BLaER1 (cell line): ENCODE results near the gene ENOPH1.

Experiments
- H3K27ac ChIP-seq: shearing (Covaris generic); formaldehyde crosslinking; 2 replicates; pipeline ENCODE4 v1.8.1; 2022
- H3K27me3 ChIP-seq: shearing (Covaris generic); formaldehyde crosslinking; 2 replicates; pipeline ENCODE4 v1.8.1; 2022
- H3K36me3 ChIP-seq: shearing (Covaris generic); formaldehyde crosslinking; 2 replicates; pipeline ENCODE4 v1.8.1; 2022
- H3K4me1 ChIP-seq: shearing (Covaris generic); formaldehyde crosslinking; 2 replicates; pipeline ENCODE4 v1.8.1; 2022
- H3K4me2 ChIP-seq: shearing (Covaris generic); formaldehyde crosslinking; 2 replicates; pipeline ENCODE4 v1.8.1; 2022
- H3K4me3 ChIP-seq: shearing (Covaris generic); formaldehyde crosslinking; 2 replicates; pipeline ENCODE4 v1.8.1; 2022
- H3K9ac ChIP-seq: shearing (Covaris generic); formaldehyde crosslinking; 2 replicates; pipeline ENCODE4 v1.8.1; 2022
- H3K9me3 ChIP-seq: shearing (Covaris generic); formaldehyde crosslinking; 2 replicates; pipeline ENCODE4 v1.8.1; 2022
- H4K20me1 ChIP-seq: shearing (Covaris generic); formaldehyde crosslinking; 2 replicates; pipeline ENCODE4 v1.8.1; 2022
- Cebpa-rat ChIP-seq: shearing (Covaris generic); IDR thresholded peaks from 2 replicates; pipeline ENCODE4 v1.8.1; 2022

The ENOPH1 gene

DNA sequence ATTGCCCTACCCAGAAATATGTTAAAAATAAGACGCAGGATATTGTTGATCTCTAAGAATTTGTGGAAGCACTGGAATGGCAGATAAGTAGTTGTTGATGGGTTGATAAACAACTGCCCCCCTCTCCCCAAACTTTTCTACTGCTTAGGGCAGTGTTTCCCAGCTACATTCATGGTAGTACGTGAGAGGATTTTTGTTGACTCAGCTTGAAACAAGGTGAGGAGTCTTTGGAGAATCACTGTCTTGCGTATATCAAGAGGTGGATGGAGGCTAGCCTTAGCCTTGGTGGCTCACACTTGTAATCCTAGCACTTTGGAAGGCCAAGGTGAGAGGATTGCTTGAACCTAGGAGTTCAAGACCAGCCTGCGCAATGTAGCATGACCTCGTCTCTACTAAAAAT is 5.7 kb downstream of the ENOPH1 start:
- H3K4me2 ChIP-seq, result no peak overlapping the region
- no peak for TF ChIP-seq Cebpa-rat
- H3K4me3 ChIP-seq, result no peak overlapping the region
- peaks cover 78% of the 10 kb centered on the region for H3K36me3 ChIP-seq
- peaks cover 12% of the 10 kb centered on the region; the same call in 1 of the 2 replicates for H3K9me3 ChIP-seq
- H3K9ac ChIP-seq, result no peak overlapping the region
- peaks cover 31% of the 10 kb centered on the region for H3K4me1 ChIP-seq
- peaks cover 100% of the 10 kb centered on the region for H4K20me1 ChIP-seq
- H3K27ac ChIP-seq, result no peak overlapping the region
- no peaks in the 10 kb centered on the region for H3K27me3 ChIP-seq

DNA sequence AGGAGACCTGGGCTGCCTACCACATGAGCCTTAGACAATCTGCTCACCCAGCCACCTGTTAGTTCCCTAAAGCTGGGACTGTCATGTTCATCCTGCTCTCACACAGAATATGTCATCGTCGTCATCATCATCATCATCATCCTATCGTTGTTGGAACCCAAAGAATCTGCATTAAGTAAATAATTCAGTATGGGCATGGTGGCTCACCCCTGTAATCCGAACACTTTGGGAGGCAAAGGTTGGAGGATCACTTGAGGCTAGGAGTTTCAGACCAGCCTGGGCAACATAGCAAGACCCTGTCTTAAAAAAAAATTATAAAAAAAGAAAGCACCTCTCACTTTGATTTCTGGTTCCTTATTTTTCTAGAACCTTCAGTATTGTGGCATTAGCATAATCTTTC is 6.4 kb downstream of the ENOPH1 start:
- Histone ChIP-seq H3K36me3 (peaks cover 84% of the 10 kb centered on the region), H3K9ac (no peak overlapping the region), H3K27me3 (no peaks in the 10 kb centered on the region), H3K4me1 (peaks cover 27% of the 10 kb centered on the region), H3K4me2 (no peak overlapping the region), H3K9me3 (peaks cover 15% of the 10 kb centered on the region; the same call in 1 of the 2 replicates), H4K20me1 (peaks cover 100% of the 10 kb centered on the region), H3K27ac (no peak overlapping the region), H3K4me3 (no peak overlapping the region)
- TF ChIP-seq Cebpa-rat, result no peak

DNA sequence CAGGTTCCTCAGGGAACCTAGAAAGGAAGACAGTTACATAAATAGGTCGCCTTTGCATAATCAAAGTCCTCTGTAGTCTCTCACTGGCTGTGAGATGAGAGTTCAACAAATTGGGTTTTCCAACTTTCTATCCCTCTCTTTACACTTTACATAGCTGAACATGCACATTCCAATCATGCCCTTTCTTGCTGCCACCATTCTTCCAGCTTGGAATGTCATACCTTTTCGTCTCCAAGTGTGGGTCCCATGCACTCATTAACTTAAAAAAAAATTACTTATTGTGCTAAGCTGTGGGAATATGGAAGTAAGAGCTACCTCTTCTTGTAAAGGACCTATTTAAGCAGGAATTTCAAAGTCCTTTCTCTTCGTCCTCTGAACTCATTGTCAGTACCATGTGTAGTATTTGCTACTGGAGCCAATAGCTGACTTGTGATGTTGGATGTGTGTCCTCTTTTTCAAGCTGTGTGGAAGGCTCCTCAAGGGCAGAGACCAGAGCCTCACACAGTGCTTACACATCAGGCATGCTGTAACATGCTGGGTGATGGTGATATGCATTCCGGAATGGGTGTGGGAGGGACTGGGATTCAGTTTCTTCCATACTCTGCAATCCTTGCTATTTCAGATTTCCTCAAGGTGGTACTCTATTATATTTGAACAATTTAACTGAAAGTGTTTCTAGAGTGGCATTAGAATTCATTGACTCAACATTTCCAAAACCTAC is 7.1 kb downstream of the ENOPH1 start:
- Histone ChIP-seq H3K36me3 (peaks cover 90% of the 10 kb centered on the region), H3K4me1 (peaks cover 20% of the 10 kb centered on the region), H3K27ac (no peak overlapping the region), H3K27me3 (no peaks in the 10 kb centered on the region), H3K9ac (no peak overlapping the region), H3K9me3 (peaks cover 15% of the 10 kb centered on the region; the same call in 1 of the 2 replicates), H4K20me1 (peaks cover 100% of the 10 kb centered on the region), H3K4me2 (no peak overlapping the region), H3K4me3 (no peak overlapping the region)
- TF ChIP-seq Cebpa-rat, result no peak

DNA sequence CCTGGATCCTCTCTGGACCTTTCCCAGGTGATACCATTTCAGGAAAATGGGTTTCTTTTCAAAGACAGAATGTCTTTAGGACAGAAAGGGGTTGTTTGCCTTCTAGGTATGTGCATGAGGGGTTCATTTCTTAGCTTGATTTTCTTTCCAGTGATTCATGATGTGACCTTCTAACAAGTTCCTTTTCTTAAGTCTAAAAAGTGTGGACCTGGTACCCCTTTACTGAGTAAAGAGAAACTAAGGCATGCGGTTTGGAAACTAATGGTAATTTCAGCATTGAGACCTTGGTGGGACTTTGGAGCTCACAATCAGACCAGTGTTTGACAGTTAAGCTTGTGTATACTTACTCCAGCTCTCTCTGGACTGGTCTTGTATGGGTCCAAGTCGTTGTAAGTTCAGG is 8.7 kb downstream of the ENOPH1 start:
- no peaks in the 10 kb centered on the region for H3K27me3 ChIP-seq
- H3K27ac ChIP-seq, result no peak overlapping the region
- peaks cover 12% of the 10 kb centered on the region; the same call in 1 of the 2 replicates for H3K4me1 ChIP-seq
- no peak overlapping the region for H3K9ac ChIP-seq
- TF ChIP-seq Cebpa-rat, result no peak
- peaks cover 94% of the 10 kb centered on the region for H3K36me3 ChIP-seq
- no peak overlapping the region for H3K4me3 ChIP-seq
- H4K20me1 ChIP-seq, result peaks cover 100% of the 10 kb centered on the region
- H3K9me3 ChIP-seq, result peaks cover 15% of the 10 kb centered on the region
- no peak overlapping the region for H3K4me2 ChIP-seq

DNA sequence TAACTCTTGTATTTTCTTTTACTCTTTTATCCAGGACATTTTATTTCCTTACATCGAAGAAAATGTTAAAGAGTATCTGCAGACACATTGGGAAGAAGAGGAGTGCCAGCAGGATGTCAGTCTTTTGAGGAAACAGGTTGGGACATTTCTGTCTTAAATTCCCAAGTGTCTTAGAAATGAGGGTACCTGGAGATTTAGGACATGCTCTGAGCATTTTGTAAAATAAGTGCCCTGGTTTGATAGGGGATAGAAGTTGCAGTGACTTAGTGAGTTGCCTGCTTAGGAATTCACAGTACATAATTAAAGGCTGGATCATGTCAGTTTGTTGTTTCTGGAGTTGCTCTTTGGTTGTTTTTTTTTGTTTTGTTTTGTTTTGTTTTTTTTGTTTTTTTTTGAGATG is 17.5 kb downstream of the ENOPH1 start:
- Histone ChIP-seq H3K36me3 (peaks cover 94% of the 10 kb centered on the region), H3K4me1 (no peaks in the 10 kb centered on the region), H3K27me3 (no peaks in the 10 kb centered on the region), H3K4me2 (no peak overlapping the region), H4K20me1 (peaks cover 91% of the 10 kb centered on the region), H3K9ac (no peak overlapping the region), H3K27ac (no peak overlapping the region), H3K4me3 (no peak overlapping the region), H3K9me3 (no peaks in the 10 kb centered on the region; the same call in 1 of the 2 replicates)
- no peak for TF ChIP-seq Cebpa-rat

DNA sequence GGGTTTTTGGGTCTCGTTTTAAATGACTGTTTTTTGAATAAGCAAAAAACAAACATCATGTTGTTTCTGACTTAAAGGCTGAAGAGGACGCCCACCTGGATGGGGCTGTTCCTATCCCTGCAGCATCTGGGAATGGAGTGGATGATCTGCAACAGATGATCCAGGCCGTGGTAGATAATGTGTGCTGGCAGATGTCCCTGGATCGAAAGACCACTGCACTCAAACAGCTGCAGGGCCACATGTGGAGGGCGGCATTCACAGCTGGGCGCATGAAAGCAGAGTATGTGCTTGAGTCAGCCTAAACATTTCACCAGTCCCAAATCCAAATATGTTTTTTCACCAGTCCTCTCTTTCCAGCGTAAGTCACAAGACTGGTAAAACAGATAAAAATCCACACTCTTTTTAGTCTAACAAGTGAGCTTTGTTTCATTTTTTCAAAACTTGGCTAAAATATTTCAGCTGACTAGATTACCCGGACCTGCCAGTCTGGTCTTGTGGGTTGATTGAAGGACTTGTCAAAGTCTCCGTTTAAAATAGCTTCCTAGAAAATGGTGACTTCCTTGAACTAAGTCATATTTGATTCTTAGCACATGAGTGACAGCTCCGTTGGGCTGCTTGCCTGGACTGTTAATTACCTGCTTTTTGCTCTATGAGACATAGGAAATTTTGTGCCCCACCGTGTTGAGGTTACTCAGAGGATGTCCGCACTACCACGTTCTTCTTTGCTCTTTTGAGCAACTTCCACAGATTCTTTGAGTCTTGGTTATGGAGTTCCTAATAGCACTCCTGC is 20.8 kb downstream of the ENOPH1 start:
- Histone ChIP-seq H3K27ac (no peak overlapping the region), H4K20me1 (peaks cover 80% of the 10 kb centered on the region), H3K9ac (no peak overlapping the region), H3K36me3 (peaks cover 93% of the 10 kb centered on the region), H3K4me1 (no peaks in the 10 kb centered on the region), H3K27me3 (no peaks in the 10 kb centered on the region), H3K4me3 (no peak overlapping the region), H3K9me3 (no peaks in the 10 kb centered on the region), H3K4me2 (no peak overlapping the region)
- no peak for TF ChIP-seq Cebpa-rat

DNA sequence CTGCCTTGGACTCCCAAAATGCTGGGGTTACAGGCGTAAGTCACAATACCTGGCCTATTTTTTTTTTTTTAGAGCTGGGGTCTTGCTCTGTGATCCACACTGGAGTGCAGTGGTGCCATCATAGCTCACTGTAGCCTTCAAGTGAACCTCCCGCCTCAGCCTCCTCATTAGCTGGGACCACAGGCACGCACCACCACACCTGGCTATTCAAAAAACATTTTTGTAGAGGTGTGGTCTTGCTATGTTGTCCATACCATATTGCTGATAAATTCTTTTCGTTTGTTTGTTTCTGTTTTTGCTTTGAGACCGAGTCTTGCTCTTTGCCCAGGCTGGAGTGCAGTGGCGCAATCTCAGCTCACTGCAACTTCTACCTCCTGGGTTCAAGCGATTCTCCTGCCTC is 21.6 kb downstream of the ENOPH1 start:
- Histone ChIP-seq H4K20me1 (peaks cover 77% of the 10 kb centered on the region), H3K27me3 (no peaks in the 10 kb centered on the region), H3K36me3 (peaks cover 96% of the 10 kb centered on the region), H3K4me1 (no peaks in the 10 kb centered on the region), H3K9me3 (no peaks in the 10 kb centered on the region), H3K9ac (no peak overlapping the region), H3K4me3 (no peak overlapping the region), H3K27ac (no peak overlapping the region), H3K4me2 (no peak overlapping the region)
- TF ChIP-seq Cebpa-rat, result no peak

DNA sequence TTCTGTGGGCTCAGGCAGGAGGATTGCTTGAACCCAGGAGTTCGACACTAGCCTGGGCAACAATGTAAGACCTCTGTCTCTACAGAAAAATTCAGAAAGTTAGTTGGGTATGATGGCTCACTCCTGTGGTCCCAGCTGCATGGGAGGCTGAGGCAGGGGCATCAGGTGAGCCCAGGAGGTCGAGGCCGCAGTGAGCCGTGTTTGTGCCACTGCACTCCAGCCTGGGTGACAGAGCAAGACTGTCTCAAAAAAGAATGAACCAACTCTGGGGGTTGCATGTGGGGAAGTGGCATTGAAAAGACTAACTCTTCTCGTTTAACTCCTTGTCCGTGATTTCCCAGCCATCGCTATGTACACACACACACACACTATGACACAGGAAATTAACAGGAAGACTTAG is 26.9 kb downstream of the ENOPH1 start:
- peaks cover 10% of the 10 kb centered on the region for H3K4me1 ChIP-seq
- no peak overlapping the region for H3K9ac ChIP-seq
- peaks cover 94% of the 10 kb centered on the region for H3K36me3 ChIP-seq
- no peak for TF ChIP-seq Cebpa-rat
- no peak overlapping the region for H3K27ac ChIP-seq
- H4K20me1 ChIP-seq, result peaks cover 73% of the 10 kb centered on the region
- no peaks in the 10 kb centered on the region for H3K9me3 ChIP-seq
- H3K4me3 ChIP-seq, result no peak overlapping the region
- no peak overlapping the region for H3K4me2 ChIP-seq
- H3K27me3 ChIP-seq, result no peaks in the 10 kb centered on the region

DNA sequence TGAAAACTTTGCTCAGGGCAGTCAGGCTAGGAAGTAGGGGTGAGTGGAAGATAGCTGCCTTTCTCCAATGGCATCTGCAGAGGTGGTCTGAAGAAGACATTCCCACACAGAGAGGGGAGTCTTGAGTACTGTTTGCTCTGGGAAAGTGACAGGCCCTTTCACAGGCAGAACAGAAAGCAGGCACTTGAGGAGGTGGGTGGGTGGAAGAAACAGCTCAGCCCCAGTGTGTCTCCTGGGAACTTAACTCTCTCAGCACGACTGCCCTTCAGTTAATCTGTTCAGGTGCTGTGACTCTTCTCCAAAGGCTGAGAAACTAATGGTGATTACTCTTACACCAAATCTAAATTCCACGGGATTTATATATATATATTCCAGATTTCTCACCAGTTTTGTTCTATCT is 28.3 kb downstream of the ENOPH1 start:
- Histone ChIP-seq H3K27ac (no peak overlapping the region), H3K9ac (0 out of 2 replicates have a peak overlapping the region, but pooled peaks have one; percentile 16), H3K4me2 (no peak overlapping the region), H3K36me3 (peaks cover 92% of the 10 kb centered on the region), H4K20me1 (peaks cover 60% of the 10 kb centered on the region), H3K4me3 (no peak overlapping the region), H3K9me3 (no peaks in the 10 kb centered on the region), H3K27me3 (no peaks in the 10 kb centered on the region), H3K4me1 (peaks cover 10% of the 10 kb centered on the region)
- no peak for TF ChIP-seq Cebpa-rat

DNA sequence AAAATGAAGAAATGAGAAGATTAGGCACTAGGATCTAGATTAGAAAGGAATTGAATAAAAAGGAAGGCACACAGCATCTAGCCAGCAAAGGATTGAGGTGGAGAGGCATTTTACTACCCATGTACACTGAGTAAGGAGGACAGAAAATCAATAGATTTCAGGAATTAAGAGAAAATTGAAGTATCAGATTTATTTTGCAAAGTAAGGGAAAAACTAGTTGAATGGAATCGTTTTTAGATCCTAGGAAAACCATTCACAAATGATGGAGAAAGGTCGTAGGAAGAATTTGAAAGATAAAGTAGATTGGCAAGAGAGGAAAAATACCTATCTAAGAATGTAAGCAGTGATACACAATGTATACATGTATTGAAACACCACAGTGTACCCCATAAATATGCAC is 31.3 kb downstream of the ENOPH1 start:
- no peak overlapping the region for H3K4me2 ChIP-seq
- H3K27ac ChIP-seq, result no peak overlapping the region
- no peak overlapping the region for H3K4me3 ChIP-seq
- peaks cover 43% of the 10 kb centered on the region for H4K20me1 ChIP-seq
- no peaks in the 10 kb centered on the region for H3K9me3 ChIP-seq
- H3K4me1 ChIP-seq, result peaks cover 10% of the 10 kb centered on the region
- H3K9ac ChIP-seq, result no peak overlapping the region
- no peak for TF ChIP-seq Cebpa-rat
- H3K36me3 ChIP-seq, result peaks cover 82% of the 10 kb centered on the region
- no peaks in the 10 kb centered on the region for H3K27me3 ChIP-seq
